Measurements from ENCODE around the gene DMD.

Gene DMD

GRCh38 chrX:31376408-31377022, 1834.8 kb downstream of the DMD start:
- DNase-seq: no peak

DNA sequence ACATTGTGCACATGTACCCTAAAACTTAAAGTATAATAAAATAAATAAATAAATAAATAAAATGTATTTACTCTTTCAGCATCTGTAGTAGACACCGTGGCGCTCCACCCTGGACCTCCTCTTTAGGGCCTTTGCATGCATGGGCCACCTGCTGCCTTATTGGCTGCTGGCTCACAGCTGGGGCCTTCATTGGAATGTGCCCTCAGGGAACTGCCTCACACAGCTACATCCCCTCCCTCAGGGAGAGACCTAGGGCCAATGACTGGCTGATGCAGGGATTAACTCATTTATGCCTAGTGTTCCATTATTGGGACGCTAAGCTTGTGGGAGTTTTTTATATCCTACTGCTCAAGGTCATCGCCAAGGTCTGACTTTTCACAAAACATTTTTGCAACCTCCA, 1836.6 kb downstream of the DMD start:
- DNase-seq: no peak

- DNase-seq: no peak
Measured at GRCh38 chrX:31371956-31372355, 1839.4 kb downstream of the DMD start.

DNA sequence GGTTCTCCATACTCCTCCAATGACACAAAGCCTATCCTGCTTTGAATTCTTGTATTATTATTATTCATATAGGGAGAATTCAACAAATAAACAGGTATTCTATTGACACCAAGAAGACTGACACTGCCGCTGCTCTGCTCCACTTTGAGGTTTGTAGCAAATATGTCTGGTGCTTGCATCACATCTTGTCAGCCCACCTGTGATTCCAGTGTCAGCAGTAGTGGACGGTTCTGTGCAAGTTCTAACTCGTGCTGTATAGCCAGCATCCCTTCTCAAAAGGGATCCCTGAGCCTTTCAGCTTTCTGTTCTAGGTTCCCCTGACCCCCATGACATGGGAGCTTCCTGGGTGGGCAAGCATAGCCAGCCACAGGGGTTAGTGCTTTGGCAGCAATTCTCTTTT, 1843.5 kb downstream of the DMD start:
- no peak for DNase-seq

- no peak for DNase-seq
Measured at GRCh38 chrX:31366041-31366440, 1845.3 kb downstream of the DMD start.

GRCh38 chrX:31356275-31357212, 1854.8 kb downstream of the DMD start:
- no peak for DNase-seq

- no peak for DNase-seq
Measured at GRCh38 chrX:31355206-31355955, 1856.0 kb downstream of the DMD start.

DNA sequence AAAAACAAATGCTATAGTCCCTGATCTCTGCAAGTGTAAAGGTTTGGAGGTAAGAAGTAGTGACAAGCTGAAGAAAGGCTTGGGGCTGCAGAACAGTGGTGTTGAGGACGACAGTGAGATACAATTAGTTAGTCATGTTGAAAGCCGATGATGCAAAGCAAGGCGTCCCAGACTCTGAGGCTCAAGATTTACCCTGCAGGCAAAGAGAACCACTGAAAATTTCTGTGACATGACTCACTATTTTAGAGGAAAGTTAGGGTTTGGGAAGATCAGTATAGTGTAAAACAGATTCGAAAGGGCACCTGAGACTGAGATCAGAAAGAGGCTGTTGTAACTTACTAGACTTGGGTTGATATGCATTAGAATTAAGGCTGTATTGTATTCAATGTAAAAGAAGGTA, 1858.3 kb downstream of the DMD start:
- no peak for DNase-seq

DNA sequence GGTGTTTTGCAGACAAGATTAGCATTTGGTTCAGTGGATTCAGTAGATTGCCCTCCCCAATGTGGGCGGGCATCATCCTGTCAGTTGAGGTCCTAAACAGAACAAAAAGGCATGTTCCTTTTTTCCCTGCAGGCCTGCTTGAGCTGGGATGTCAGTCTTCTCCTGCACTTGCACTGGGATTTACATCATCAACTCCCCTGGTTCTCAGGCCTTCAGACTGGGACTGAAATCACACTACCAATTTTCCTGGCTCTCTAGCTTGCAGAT, 1860.6 kb downstream of the DMD start:
- no peak for DNase-seq

GRCh38 chrX:31349515-31349914, 1861.8 kb downstream of the DMD start:
- no peak for DNase-seq

GRCh38 chrX:31340587-31340986, 1870.8 kb downstream of the DMD start:
- no peak for DNase-seq

GRCh38 chrX:31338991-31339350, 1872.4 kb downstream of the DMD start:
- no peak for DNase-seq

GRCh38 chrX:31337332-31337731, 1874.0 kb downstream of the DMD start:
- no peak for DNase-seq

GRCh38 chrX:31336419-31336818, 1874.9 kb downstream of the DMD start:
- no peak for DNase-seq

GRCh38 chrX:31334997-31335396, 1876.4 kb downstream of the DMD start:
- DNase-seq: no peak

DNA sequence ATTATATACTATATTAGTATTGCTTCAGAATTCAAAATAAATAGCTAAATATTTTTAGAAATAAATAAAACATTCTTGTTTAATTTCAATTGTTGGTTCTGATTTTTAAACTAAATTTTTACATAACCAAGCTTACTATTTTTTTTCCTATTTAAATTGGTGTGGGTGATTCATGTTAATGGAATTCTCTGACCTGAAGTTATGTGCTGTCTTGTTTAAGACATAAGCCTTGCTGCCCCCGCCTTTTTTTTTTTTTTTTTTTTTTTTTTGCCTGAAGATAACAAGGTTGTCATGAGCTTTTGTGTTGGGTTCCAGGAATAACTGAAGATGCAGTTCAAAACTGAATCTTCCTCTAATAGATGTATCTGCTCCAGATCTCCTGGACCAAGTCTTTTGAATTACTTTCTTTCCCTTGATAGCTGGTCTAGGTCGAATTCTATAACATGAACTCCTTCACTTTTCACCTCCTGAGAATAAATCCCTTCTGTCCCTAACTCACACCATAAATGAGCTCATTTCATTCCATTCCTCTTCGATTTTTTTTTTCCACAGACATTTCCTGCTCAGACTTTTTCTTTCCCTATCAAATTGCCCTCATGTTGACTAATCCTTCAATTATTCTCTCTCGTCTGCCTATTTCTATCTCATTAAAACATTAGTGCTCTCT, 1878.1 kb downstream of the DMD start:
- DNase-seq: no peak

DNA sequence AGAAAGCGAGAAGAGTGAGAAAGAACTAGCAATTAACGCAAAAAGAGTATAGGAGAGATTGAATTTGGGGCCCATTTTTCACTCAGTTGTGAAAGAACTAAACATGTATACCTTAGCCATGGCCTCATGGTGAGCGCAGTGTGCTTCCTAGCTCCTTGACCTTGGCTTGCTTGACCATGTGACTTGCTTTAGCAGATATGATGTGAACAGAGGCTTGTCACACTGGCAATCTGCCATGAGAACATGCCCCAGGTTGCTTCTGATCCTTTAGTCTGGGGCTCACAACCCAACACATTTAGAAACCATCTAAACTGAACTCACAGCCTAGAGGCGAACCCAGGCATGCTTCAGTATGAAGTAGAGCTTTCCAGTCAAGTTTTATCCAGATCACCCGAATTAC, 1879.4 kb downstream of the DMD start:
- no peak for DNase-seq

DNA sequence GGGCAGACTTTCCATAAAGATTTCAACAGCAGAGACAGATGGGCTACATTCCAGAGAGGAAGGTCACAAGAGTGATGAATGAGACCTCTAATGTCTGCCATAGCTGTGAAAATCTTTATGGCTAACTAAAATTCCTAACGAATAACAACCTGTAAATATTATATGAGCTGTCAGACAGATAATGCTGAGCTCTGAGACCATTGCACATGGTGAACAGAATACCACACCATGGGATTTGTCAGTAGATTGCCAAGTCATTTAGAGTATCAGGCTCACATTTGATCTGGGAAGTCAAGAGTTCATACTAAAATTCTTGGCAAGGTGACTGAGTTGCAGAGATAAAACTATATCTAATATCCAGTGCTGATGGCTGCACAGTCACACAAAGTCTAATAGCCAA, 1880.3 kb downstream of the DMD start:
- no peak for DNase-seq

DNA sequence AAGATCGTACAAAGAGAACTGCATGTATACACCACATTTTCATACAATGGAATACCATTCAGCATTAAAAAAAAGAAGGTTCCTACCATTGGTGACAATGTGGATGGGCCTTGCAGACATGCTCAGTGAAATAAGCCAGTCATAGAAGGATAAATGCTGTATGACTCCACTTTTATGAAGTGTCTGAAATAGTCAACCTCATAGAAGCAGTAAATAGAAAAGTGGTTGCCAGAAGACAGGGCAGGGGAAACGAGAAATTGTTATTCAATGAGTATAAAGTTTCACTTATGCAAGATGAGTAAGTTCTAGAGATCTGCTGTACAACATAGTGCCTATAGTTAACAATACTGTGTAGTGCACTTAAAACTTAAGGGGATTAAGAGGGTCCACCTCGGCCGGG, 1882.1 kb downstream of the DMD start:
- DNase-seq: no peak

DNA sequence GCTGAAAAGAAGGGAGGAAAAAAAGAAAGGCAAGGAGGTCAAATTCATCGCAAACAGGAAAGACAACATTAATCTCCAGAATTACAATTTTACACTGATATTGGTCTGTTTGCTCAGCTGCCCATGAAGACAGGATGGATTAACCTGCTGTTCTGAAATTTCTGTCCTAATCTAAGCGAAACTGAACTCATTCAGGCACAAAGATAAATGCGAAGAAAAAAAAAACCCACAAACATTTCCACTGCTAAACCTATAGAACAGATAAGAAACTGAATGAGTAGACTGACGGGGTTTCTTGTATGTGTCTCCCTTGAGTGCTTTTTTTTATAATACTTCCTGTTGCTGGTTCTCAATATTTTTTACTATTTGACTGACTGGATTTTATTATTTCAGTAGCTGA, 1887.7 kb downstream of the DMD start:
- DNase-seq: no peak

- no peak for DNase-seq
Measured at GRCh38 chrX:31320740-31321139, 1890.6 kb downstream of the DMD start.

DNA sequence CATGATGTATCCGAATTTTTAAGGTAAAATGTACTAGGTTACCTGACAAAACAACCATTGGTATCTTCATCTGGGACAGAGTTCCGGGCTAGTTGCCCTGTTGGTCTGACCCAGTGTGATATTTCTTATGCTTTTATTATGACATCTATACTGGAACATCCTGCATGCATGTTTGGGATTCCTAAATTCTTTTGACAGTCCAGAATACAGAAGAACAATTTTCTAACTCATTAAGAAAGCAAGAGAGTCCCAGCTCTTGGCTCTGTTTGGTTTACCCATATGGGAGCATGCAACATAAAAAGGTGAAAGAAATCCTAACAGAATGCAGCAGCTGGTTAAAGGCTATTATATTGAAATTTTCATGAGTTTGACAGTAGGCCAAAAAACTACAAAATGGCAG, 1891.8 kb downstream of the DMD start:
- no peak for DNase-seq

DNA sequence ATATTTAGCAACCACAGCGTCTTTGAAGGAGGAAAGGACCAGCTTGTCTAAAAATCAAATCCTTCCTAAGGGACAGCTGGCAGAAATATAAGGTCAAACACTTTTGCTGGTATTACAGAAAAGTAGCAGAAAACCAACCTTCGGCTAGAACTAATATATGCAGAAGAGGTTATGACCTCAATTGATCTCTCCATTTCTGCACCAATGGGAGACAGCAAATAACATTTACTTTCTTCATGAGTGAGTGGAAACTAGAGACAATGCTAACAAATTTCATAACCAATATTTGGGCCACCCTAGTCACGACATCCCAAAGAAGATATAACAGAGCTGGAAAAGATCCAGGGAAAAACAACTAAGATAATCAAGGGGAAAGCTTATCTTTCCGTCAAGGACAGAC, 1892.5 kb downstream of the DMD start:
- no peak for DNase-seq

All from NK-92 treated with Interleukin-12 subunit alpha and Interleukin-12 subunit beta, amount 100 ng/mL, for 24 hours (cell line).